ENCODE measurements around the gene SLC2A1.

The SLC2A1 gene

GRCh38 chr1:42940851-42941639, 17.6 kb downstream of the SLC2A1 start:
- DNase-seq: peak; percentile 66

GRCh38 chr1:42938645-42939615, 19.7 kb downstream of the SLC2A1 start:
- DNase-seq: no peak

DNA sequence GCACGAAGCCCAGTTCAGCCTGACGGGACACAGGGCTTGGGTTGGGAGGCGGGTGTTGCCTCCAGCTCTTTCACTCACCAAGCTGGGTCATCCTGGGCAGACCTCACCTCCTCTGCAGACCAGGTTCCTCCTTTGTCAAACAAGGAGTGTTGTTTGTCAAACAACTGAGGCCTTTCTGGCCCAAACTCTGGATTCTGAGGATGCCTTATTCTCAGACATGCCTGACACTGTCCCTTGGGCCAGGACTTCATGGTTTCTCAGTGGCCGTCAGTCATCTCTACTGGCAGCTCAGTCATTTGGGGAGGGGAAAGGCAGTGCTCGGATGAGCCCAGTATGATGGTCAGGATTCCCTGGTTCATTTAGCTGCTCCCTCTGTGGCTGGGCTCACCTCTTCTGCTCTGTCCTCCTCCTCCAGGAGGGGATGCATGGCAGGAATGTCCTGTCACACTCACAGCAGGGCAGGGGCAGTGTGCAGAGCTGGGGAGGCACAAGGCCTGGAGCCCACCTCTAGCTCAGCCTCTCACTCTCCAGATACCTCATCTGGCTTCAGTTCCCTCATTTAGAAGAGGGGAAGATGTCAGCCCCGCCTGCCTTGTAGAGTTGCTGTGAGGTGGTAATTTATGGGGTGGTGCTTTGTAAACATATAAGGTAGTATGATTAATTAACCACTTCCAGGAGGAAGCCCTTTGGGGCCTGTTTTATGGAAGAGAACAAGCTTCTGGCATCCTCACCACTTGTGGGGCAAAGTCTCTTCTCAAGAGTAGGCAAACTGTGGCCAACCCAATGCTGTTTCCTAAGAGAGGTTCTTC, 20.6 kb downstream of the SLC2A1 start:
- no peak for DNase-seq

DNA sequence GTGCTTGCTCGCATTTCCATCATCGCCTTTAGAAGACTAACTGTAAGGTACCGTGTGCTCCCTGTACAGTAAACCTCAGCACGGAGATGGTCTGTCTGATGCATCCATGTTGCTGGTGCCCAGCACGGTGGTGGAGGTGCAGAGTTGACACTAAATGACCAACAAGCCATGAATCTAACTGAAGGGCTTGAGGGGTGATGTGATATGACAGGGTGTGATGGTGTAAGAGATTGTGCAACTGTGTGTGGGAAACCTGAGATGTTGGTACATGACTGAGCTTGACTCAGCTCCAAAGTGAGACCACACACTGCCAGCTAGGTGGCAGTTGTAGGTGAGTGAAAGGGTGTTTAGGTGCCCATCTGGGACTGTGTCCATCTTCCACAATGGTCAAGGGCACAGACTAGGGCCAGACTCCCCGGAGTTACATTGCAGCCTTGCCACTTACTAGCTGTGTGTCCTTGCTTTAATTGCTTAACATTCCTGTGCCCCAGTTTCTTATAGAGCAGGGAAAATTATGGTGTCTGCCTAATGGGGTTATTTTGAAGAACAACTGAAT, 21.4 kb downstream of the SLC2A1 start:
- no peak for DNase-seq

GRCh38 chr1:42936309-42937078, 22.2 kb downstream of the SLC2A1 start:
- DNase-seq: peak; percentile 86

- no peak for DNase-seq
Measured at GRCh38 chr1:42935971-42936308, 22.7 kb downstream of the SLC2A1 start.

- peak; percentile 93 for DNase-seq
Measured at GRCh38 chr1:42935313-42935895, 23.3 kb downstream of the SLC2A1 start.

GRCh38 chr1:42934541-42935312, 23.9 kb downstream of the SLC2A1 start:
- DNase-seq: no peak

- DNase-seq: no peak
Measured at GRCh38 chr1:42933610-42934491, 24.8 kb downstream of the SLC2A1 start.

GRCh38 chr1:42933060-42933586, 25.5 kb downstream of the SLC2A1 start:
- no peak for DNase-seq

DNA sequence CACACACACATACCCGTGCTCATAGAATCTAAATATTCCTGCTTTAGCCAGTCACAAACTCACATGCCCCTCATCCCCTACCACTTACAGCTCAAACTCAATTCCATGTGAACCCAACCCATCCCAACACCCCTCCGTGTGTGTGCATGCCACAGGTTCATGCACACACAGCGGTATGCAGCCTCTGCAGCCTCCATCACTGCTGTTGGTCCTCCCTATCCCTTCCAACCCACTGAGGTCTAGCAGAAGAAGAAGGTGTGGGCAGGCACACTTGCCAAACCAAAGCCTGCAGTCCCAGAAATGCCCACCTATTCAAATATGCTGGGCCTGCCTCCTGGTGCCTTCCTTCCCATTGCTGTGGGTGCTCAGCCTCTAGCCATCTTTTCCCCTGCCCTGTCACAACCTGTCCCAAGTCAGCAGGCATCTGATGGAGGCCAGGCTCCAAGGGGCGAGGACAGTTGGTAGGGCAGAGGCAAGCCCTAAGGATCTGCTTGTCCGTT, 26.2 kb downstream of the SLC2A1 start:
- no peak for DNase-seq

GRCh38 chr1:42931911-42932422, 26.7 kb downstream of the SLC2A1 start:
- DNase-seq: no peak

GRCh38 chr1:42931108-42931539, 27.5 kb downstream of the SLC2A1 start:
- DNase-seq: peak; percentile 66

DNA sequence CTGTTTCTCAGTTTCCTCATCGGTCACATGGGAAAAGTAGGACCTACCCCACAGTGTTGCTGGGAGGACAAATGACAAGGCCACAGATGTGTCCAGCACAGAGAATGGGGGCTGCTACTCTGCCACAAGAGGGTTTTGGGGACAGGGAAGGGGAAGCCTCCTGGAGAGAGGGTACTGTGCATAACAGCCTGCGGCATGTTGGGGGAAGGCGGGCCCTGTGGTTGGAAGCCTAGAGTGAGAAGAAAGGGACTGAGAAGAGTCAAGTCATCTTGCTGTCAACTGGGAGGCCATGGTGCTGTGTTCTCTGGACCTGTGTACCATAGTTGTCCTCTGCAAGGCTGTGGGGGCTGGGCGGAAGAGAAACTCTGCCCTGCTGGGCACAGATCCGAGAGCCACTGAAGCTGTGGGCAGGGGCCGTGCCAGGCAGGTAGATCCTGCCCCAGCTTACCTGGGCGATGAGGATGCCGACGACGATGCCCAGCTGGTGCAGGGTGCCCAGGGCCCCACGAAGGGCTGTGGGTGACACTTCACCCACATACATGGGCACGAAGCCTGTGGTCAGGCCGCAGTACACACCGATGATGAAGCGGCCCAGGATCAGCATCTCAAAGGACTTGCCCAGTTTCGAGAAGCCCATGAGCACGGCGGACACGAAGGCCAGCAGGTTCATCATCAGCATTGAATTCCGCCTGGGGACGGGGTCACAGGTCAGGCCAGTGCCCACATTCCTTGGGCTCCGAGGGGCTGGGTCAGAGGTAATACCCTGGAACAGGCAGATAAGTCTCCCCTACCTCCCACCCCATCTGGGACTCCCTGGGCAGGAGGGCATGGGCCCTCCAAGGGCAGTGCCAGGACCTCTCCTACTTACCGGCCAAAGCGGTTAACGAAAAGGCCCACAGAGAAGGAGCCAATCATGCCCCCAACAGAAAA, 28.2 kb downstream of the SLC2A1 start:
- no peak for DNase-seq

- no peak for DNase-seq
Measured at GRCh38 chr1:42929434-42930177, 29.1 kb downstream of the SLC2A1 start.

DNA sequence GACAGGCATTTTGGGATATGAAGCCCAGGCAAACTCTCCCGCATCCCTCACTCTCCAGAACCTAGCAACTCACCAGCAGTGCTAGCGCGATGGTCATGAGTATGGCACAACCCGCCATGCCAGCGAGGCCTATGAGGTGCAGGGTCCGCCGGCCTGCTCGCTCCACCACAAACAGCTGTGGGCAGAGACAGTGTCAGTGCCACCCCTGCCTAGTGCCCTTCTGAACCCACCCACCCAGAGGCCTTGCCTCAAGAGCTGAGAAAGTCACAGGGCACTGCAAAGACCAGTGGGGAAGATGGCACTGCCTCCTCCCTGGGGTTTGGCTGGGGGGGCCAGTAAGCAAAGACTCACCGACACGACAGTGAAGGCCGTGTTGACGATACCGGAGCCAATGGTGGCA, 29.8 kb downstream of the SLC2A1 start:
- no peak for DNase-seq

- DNase-seq: no peak
Measured at GRCh38 chr1:42927920-42928505, 30.7 kb downstream of the SLC2A1 start.
